Calu3 (cell line): ENCODE results near the gene DUSP10. TPM values are rescaled to one million over a fixed set of nuclear protein-coding genes. Genes with fewer than 3 reads are reported as not detected.

Experiments used
- Bru-seq: library from RNA; stranded (reverse); fragments of 400-500 nt; gene quantifications from one replicate; lab custom pipeline; 2021; lab: Mats Ljungman, UMichigan
- BruChase-seq, 2 experiments: library from RNA; stranded (reverse); fragments of 400-500 nt; gene quantifications; one replicate each; lab custom pipeline; 2021; lab: Mats Ljungman, UMichigan
- BruUV-seq: library from RNA; stranded (reverse); fragments of 400-500 nt; replicated peaks from 2 replicates; lab custom pipeline; 2021; lab: Mats Ljungman, UMichigan
- CTCF ChIA-PET: fragments of 300-600 bp; sonication (Branson Sonifier 250); formaldehyde crosslinking; loops from one replicate; lab custom pipeline; 2022; ENCODE audit warnings: antibody characterized with exemption; lab: Charles Lee
- DNase-seq: peaks from one replicate; pipeline ENCODE4 v3.0.0; 2022
- H3K27ac Mint-ChIP-seq: one replicate; pipeline ENCODE4 v1.8.0; 2022; ENCODE audit warnings: mixed read lengths; ENCODE audit not compliant: unreplicated experiment
- H3K27me3 Mint-ChIP-seq: one replicate; pipeline ENCODE4 v1.8.0; 2022; ENCODE audit warnings: mixed read lengths; ENCODE audit not compliant: unreplicated experiment
- H3K36me3 Mint-ChIP-seq: one replicate; pipeline ENCODE4 v1.8.0; 2022; ENCODE audit warnings: mild to moderate bottlenecking, moderate library complexity, mixed read lengths; ENCODE audit not compliant: insufficient read depth, unreplicated experiment
- H3K4me1 Mint-ChIP-seq: one replicate; pipeline ENCODE4 v1.8.0; 2022; ENCODE audit warnings: mild to moderate bottlenecking, low read depth, mixed read lengths; ENCODE audit not compliant: unreplicated experiment
- H3K4me3 Mint-ChIP-seq: one replicate; pipeline ENCODE4 v1.8.0; 2022; ENCODE audit warnings: mild to moderate bottlenecking, low read depth, moderate library complexity, mixed read lengths; ENCODE audit not compliant: unreplicated experiment
- H3K9me3 Mint-ChIP-seq: one replicate; pipeline ENCODE4 v1.8.0; 2022; ENCODE audit warnings: low read depth, mixed read lengths; ENCODE audit not compliant: unreplicated experiment
- CTCF ChIP-seq: fragments of 200-600 bp; IDR thresholded peaks from one replicate; pipeline ENCODE4 v1.8.0; 2022; ENCODE audit warnings: antibody characterized with exemption; ENCODE audit not compliant: unreplicated experiment
- intact Hi-C: fragments of 100-400 bp; cut with micrococcal nuclease; formaldehyde crosslinking; loops from one replicate; pipeline ENCODE4 v1.10.0; 2022; ENCODE audit not compliant: unreplicated experiment
- long read RNA-seq: library from polyadenylated mRNA; stranded (forward); transcript quantifications from one replicate; pipeline ENCODE4 v2.0.0, GENCODE V29; 2022
- total RNA-seq: library from RNA; stranded (reverse); gene quantifications from 2 replicates; pipeline ENCODE4 v1.2.3, GENCODE V29; 2022

Gene DUSP10
- 55.1 and 58.2 TPM in 2 replicates for total RNA-seq
- percentile 98 among the genes with signal in this experiment for Bru-seq, nascent RNA
- percentile 79 among the genes with signal in this experiment for BruChase-seq, experiment 1, labeled RNA remaining after a 6-hour chase
- BruChase-seq, experiment 2, labeled RNA remaining after a 2-hour chase = percentile 89 among the genes with signal in this experiment
- long read RNA-seq, transcript DUSP10-201 (4 exons, 2,676 nt) = major isoform, 49 of 68 reads
- long read RNA-seq, partial matches to known transcripts = 11 of 68 reads
- long read RNA-seq, other reads (novel, unspliced or antisense) = 5 of 68 reads

GRCh38 chr1:221741703-221742554 is at the start of gene DUSP10:
TSS of gene DUSP10 (minus strand) at chr1:221742089. CDS start at chr1:221739744, 2,345 bp downstream.
- H3K27me3 Mint-ChIP-seq = no peaks in the 10 kb centered on the region
- intact Hi-C loops = loop anchor here (1.0 to 5.0 kb wide), 8 partner anchors 70 to 430 kb away; no protein-coding TSS in a partner anchor
- H3K27ac Mint-ChIP-seq = no peak within 1 kb of the TSS
- DNase-seq = peak; percentile 99
- CTCF ChIA-PET = interaction anchor here (0.6 to 3.9 kb wide), 22 partner anchors 12 to 719 kb away, joined by 3 to 21 read pairs (median 4); no protein-coding TSS in a partner anchor
- BruUV-seq = no TSS peak
- peaks cover 41% of the 10 kb centered on the region for H3K4me1 Mint-ChIP-seq
- H3K9me3 Mint-ChIP-seq = no peaks in the 10 kb centered on the region
- no peak for TF ChIP-seq CTCF
- H3K4me3 Mint-ChIP-seq = no peak within 1 kb of the TSS
- H3K36me3 Mint-ChIP-seq = no peaks in the 10 kb centered on the region

GRCh38 chr1:221788466-221788865 is 46.6 kb upstream of the DUSP10 start:
- intact Hi-C loops = no loop called here
- BruUV-seq = no TSS peak
- Mint-ChIP-seq H3K9me3 (no peaks in the 10 kb centered on the region), H3K4me1 (peaks cover 3% of the 10 kb centered on the region), H3K27ac (no peak overlapping the region), H3K4me3 (no peak overlapping the region), H3K36me3 (no peaks in the 10 kb centered on the region), H3K27me3 (no peaks in the 10 kb centered on the region)
- no peak for DNase-seq
- TF ChIP-seq CTCF = no peak
- CTCF ChIA-PET = interaction anchor here (1.2 kb wide), 1 partner anchor 10 kb away, joined by 3 read pairs; no protein-coding TSS in a partner anchor

- Mint-ChIP-seq H3K4me1 (no peaks in the 10 kb centered on the region), H3K36me3 (no peaks in the 10 kb centered on the region), H3K27me3 (no peaks in the 10 kb centered on the region), H3K9me3 (no peaks in the 10 kb centered on the region), H3K27ac (no peak overlapping the region), H3K4me3 (no peak overlapping the region)
- BruUV-seq = no TSS peak
- no peak for DNase-seq
- CTCF ChIA-PET = no interaction called here
- intact Hi-C loops = no loop called here
- TF ChIP-seq CTCF = no peak
These were observed 44.8 kb upstream of the DUSP10 start for GRCh38 chr1:221786647-221787046.

- CTCF ChIA-PET = no interaction called here
- Mint-ChIP-seq H3K4me3 (no peak overlapping the region), H3K27ac (no peak overlapping the region), H3K27me3 (no peaks in the 10 kb centered on the region), H3K36me3 (no peaks in the 10 kb centered on the region), H3K9me3 (no peaks in the 10 kb centered on the region), H3K4me1 (peaks cover 9% of the 10 kb centered on the region)
- intact Hi-C loops = no loop called here
- TF ChIP-seq CTCF = no peak
- no TSS peak for BruUV-seq
- no peak for DNase-seq
These were observed 42.0 kb upstream of the DUSP10 start for GRCh38 chr1:221783936-221784335.
